DMS53 treated with DMSO at 0.1 percent for 48 hours (cell line): ENCODE data around the gene CCNB2.
A peak's percentile ranks its signal among the peaks of the same experiment; 100 is the strongest.
"Not testable (repeated sequence)": the region's sequence is repeated elsewhere in the genome, so short reads cannot be mapped to it uniquely, and the experiment has no call there.

Experiments
- DNase-seq: peaks from one replicate; lab custom pipeline; 2025; ENCODE audit not compliant: unreplicated experiment; lab: John Stamatoyannopoulos, UW

CCNB2 gene

DNA sequence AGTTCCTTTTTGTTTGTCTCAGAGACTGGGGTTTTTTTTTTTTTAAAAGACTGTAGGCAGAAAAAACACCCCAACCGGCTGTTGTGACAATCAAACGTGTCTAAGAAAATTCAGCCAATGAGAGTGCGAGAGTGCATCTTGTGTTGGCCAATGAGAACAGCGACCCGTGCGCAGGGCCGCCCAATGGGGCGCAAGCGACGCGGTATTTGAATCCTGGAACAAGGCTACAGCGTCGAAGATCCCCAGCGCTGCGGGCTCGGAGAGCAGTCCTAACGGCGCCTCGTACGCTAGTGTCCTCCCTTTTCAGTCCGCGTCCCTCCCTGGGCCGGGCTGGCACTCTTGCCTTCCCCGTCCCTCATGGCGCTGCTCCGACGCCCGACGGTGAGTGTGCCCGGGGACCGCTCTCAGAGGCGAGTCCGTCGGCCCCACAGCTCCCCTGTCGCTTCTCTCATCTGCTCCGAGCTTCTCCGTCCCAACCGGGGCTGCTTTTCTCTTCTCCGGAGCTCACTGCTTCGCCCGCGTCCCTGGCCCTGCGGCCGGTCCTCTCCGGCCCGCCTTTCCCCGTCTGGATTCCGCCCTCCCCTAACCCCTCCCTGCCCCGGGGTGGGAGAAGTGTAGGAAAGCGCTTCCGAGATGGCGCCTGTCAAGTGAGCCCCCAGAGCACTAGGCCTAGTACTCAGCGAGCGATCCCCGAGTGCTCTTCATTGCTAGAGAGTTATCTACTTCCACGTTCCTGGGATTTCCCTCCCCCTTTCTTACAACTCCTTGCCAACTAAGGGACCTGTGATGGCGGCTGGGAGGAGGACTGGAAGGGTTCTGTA is at the start of gene CCNB2:
Gene CCNB2, plus strand, starts transcription at position 235 of the 821 bp plus-strand sequence. Its CDS starts 123 bp downstream, at position 358.
- peak; percentile 80 for DNase-seq

- no peak for DNase-seq
Measured at GRCh38 chr15:59059076-59059597, 45.8 kb upstream of the CCNB2 start.

- no peak for DNase-seq
Measured at GRCh38 chr15:59060348-59060747, 44.6 kb upstream of the CCNB2 start.

- DNase-seq: no peak
Measured at GRCh38 chr15:59063042-59063441, 41.9 kb upstream of the CCNB2 start.

GRCh38 chr15:59069430-59069829 is 35.5 kb upstream of the CCNB2 start:
- DNase-seq: no peak

DNA sequence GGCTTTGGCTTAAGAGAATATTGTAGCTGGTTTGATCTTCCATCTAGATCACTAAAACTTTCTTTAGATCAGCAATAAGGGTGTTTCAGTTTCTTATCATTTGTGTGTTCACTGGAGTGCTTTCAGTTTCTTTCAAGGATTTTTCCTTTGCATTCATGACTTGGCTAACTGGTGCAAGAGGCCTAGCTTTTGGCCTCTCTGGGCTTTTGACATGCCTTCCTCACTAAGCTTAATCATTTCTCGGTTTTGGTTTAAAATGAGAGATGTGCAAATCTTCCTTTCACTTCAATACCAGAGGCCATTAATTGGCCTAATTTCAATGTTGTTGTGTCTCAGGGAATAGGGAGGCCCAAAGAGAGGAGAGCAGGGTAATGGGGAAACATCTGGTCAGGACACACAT is 30.3 kb upstream of the CCNB2 start:
- no peak for DNase-seq

DNA sequence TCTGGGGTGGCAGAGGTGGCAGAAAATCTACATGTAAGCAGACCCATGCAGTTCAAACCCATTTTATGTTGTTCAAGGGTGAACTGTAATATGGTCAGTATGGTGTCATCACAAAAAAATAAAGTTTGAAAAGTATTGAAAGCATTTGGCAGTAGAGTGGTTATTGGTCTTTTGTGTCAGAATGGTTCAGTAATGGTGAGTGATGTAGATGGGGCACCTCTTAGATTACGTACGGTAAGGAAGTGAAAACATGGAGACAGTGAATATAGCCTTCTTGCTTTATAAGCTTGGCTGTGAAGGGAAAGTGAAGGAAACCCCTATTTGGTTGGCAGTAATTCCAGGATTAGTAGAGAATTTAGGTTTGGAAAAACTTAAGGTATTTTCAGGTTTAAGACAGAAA is 17.2 kb upstream of the CCNB2 start:
- DNase-seq: no peak

DNA sequence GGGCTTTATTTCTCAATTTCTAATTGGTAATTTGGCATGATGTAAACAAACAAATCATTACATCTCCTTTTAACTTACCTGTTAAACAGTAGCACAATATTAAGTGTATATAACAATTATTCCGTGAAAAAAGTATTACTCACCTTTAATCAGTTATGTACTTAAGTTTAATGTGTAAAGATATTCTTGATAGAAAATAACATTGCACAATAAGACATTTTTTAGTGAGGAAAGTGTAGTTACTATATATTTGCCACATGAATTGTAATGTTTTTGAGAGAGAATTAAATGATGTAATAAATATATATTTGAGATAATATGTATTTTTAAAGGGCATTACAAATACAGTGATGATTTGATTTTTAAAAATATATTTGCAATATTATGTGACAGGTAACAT is 10.9 kb upstream of the CCNB2 start:
- DNase-seq: no peak

DNA sequence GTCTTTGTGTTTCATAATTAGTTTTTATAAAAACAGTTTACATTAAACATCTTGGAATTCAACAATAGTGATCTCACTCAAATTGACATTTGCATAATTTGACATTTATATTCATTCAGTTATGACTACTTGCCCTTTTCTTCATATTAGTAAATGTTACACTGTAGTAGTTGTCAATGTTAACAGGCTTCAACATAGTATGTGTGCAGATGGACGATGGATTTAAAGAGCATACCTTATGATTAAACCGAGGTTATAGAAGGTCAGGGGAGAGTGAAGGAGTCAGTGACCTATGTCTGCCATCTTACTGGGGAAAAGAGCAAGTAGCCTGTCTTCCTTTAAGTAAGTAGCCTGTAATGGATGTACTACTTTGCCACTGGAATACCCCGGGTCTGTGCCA is 8.5 kb upstream of the CCNB2 start:
- no peak for DNase-seq

GRCh38 chr15:59099162-59099685 is 5.7 kb upstream of the CCNB2 start:
- no peak for DNase-seq

DNA sequence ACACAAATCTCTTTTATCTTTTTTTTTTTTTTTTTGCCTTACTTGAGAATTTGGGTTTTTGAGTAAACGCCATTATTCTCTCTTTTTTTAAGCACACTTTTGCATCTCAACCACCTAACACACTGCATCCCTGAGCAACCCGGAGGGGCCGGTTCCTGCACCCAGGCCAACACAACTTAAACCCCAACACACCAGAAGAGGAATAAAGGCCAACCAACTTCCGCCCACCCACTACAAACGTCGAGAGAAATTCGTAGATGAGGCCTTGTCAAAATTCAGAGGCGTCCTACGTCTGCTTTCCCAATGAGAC is 389 bp upstream of the CCNB2 start:
- DNase-seq: no peak

DNA sequence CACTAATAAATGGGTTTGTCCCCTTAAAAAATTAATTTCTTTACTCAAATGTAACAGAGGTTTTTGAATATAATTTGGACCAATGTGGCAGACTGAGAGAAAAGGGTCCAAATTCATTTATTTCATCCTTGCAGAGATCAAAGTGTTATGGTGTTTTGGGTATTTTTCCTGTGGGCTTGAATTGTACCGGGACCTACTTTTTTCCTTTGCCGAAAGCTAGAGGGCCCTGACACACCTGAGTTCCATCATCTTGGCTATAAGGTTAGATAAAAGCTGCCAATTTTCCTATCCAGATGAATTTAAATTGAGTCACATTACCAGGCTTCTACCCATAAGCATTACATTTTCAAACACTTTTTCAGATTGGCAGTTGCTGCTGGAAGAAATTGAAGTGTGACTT is 908 bp downstream of the CCNB2 start:
- DNase-seq: no peak

GRCh38 chr15:59111251-59111650 is 6.3 kb downstream of the CCNB2 start:
- no peak for DNase-seq

GRCh38 chr15:59115047-59115446 is 10.1 kb downstream of the CCNB2 start:
- DNase-seq: no peak

DNA sequence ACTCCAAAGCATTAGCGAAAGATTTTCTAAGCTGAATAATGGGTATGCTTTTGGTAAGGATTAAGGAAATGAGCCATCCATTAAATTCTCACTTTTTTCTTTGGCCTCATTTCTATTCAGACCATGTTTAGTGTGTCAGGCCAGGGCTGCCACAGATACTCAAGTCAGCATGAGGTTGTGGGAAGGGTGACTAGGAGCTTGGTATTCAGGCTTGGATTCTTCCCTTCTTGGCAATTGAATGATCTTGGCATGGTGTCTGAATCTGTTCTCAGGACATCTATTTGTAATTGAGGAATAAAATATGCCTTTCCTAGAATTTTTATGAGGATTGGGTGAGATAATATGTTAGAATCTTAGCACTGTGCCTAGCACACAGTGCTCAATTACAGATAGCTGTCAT is 11.2 kb downstream of the CCNB2 start:
- no peak for DNase-seq

GRCh38 chr15:59116771-59117170 is 11.8 kb downstream of the CCNB2 start:
- DNase-seq: no peak

DNA sequence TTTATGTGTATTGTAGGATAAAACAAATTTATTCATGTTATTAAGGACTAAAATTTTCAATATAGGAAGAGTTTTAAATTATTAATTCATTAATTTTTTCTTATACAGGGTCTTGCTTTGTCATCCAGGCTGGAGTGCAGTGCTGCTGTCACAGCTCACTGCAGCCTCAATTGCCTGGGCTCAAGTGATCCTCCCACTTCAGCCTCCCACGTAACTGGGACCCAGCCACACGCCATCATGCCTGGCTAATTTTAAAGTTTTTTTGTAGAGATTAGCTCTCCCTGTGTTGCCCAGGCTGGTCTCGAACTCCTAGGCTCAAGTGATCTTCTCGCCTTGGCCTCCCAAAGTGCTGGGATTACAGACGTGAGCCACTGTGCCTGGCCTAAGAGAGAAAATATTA is 14.7 kb downstream of the CCNB2 start:
- DNase-seq: no peak

DNA sequence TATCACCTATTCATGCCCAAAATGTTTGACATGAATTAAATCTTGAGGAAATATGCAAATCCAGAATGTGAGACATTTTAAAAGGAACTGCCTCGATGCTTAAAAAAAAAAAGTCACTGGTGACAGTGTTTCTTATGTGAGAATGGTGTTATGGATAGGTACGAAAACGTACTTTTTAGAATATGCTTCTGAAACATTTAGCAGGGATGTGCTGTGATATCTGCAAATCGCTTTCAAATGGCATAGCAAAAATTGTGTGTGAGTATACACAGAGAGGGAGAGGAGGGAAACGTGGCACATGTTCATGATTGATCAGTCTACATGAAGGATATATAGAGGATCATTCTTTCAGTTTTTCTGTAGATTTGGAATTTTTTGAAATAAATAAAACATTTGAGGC is 16.0 kb downstream of the CCNB2 start:
- no peak for DNase-seq

- DNase-seq: no peak
Measured at GRCh38 chr15:59124261-59124660, 19.3 kb downstream of the CCNB2 start.

DNA sequence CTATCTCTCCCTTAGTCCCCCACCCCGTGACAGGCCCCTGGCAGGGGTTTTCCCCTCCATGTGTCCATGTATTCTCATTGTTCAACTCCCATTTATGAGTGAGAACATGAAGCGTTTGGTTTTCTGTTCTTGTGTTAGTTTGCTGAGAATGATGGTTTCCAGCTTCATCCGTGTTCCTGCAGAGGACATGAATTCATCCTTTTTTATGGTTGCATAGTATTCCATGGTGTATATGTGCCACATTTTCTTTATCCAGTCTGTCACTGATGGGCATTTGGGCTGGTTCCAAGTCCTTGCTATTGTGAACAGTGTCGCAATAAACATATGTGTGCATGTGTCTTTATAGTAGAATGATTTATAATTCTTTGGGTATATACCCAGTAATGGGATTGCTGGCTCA is 20.7 kb downstream of the CCNB2 start:
- DNase-seq: not testable (repeated sequence)

GRCh38 chr15:59127255-59127654 is 22.3 kb downstream of the CCNB2 start:
- DNase-seq: not testable (repeated sequence)

DNA sequence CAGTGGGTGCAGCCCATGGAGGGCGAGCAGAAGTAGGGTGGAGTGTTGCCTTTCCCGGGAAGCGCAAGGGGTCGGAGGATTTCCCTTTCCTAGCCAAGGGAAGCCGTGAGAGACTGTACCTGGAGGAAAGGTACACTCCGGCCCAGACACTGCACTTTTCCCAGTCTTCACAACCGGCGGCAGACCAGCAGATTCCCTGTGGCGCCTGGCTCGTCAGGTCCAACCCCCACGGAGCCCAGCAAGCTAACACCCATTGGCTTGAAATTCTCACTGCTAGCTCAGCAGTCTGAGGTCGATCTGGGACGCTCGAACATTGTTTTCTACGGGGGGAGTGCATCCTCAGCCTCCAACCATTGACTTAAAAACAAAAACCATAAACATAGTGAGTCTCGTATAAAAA is 26.5 kb downstream of the CCNB2 start:
- no peak for DNase-seq
